HG03108 (cell line): ENCODE measurements around the gene ABLIM2.

Experiments used
- ATAC-seq: cut with Tn5 transposase; IDR thresholded peaks from one replicate; pipeline ENCODE4 v1.9.1; 2021; ENCODE audit warnings: moderate library complexity; ENCODE audit not compliant: unreplicated experiment

Gene ABLIM2

DNA sequence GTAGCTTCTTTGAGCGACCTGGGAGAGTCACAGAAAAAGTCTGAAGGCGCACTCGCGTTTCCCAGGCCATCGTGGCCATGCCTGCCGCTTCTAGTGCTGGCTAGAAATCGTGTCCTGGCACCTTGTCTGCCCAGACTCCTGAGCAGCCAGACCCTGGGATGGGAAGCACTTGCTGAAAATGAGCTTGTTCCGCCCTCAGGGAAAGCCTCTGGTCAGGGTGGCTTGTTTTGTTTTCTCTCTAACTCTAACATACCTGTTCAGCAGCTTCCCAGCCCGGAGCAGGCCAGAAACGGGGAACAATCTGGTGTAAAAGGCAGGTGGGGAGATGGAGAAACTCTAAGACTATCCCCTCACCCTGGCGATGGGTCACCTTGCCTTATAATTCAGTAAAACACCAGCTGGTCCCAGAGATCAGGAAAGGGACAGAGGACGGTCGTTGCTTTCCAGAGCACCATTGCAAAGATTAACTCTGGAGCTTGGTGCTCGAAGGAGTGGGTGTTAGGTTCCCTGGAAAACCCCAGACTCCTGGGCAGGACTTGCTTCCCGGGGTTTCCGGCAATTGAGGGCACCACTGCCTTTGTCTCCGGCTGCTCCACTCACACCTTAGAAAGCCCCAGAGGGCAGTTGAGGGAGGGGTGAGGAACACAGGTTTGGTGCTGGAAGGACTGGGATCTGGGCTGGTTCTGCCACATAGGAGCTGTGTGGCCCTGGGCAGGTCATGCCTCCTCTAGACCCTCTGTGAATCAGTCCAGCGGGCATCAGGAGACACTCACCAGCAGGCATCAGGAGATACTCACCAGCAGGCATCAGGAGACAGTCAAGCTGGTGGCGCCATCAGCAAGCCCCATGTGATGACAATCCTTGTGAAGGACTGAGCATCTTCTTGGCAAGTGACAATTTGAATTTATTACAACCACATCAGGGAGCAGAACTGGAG, 36.0 kb upstream of the ABLIM2 start:
- ATAC-seq: no peak

- peak; percentile 77 for ATAC-seq
Observed at GRCh38 chr4:8192748-8193738, 34.4 kb upstream of the ABLIM2 start.

- ATAC-seq: peak; percentile 46
Observed at GRCh38 chr4:8191136-8191747, 32.6 kb upstream of the ABLIM2 start.

DNA sequence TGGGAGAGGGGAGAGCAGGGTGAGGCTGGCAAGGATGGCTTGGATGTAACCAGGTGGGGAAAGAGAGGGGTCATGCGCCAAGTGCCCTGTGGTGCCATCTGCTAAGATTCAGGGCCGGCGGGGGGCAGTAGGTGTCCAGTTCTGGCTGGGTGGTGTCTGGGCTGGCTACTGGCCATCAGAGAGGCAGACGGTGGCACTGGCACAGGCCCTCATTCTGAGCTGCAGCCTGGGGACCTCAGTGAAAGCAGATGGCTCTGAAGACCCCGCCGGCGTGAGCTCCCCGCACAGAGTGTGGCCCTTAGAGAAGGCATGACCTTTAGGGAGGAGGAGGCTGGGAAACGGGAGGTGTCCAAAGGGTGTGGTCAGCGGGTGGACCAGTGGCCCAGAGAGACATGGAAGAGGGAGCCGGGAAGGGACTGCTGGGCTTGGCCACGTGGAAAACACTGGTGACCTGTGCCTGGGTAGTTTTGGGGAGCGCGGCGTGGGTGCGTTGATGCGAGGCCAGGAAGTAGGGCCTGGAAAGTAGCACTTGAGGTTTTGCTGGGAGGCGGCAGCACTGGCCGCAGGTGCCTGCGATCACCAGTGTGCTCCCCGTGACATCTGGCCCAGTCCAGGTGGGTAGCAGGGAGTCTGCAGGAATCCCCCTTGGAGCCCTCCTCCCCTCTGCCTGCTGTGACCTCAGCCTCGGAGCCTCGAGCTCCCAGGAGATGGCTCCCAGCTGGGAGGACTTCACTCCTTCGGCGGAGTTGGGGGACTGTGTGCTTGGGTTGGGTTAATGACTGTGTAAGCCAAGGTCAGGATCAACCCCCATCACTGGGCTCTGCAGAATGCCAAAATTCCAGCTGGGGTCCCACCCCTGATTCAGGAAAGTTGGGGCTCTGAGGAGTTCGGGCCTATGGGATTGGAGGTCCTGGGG, 31.2 kb upstream of the ABLIM2 start:
- no peak for ATAC-seq

DNA sequence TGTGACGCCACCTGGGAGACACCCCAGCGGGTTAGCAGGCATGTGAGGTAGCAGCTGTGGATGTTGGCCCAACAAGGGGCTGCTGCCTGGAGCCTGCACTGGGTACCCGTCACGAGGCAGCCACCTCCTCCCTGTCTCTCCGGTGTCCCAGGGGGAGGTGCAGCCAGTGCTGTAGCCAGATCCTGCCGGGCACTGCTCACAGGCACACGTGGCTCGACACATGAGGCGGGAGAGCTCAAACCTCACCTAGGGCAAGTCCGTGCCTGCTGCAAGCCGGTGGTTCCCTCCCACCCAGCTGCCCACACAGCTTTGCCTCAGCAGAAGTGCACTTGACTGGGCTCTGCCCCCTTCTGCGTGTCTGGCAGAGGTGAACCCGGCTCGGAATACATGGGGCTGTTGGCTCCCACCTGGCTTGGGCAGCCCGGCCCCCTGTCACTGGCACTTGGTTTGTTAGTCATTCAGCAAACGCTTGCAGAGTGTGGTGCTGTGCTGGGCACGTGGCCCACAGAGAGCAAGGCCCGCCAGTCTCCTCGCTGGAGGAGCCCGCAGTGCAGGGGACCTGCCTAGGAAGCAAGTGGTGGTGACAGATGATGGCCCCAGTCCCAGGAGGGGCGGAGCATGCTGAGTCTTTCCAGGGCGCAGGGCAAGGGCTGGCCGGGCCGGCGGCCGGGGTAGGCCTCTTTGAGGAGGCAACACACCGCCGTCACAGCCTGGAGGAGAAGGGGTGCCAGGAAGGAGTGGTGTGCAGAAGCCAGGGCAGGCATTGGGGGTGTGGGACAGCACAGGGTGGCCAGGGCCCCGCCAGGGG, 30.3 kb upstream of the ABLIM2 start:
- no peak for ATAC-seq

- no peak for ATAC-seq
Observed at GRCh38 chr4:8188085-8188484, 29.5 kb upstream of the ABLIM2 start.

- ATAC-seq: no peak
Observed at GRCh38 chr4:8185930-8186329, 27.3 kb upstream of the ABLIM2 start.

GRCh38 chr4:8185295-8185694, 26.7 kb upstream of the ABLIM2 start:
- no peak for ATAC-seq

- ATAC-seq: no peak
Observed at GRCh38 chr4:8184061-8184460, 25.4 kb upstream of the ABLIM2 start.

GRCh38 chr4:8182858-8183725, 24.5 kb upstream of the ABLIM2 start:
- ATAC-seq: no peak

DNA sequence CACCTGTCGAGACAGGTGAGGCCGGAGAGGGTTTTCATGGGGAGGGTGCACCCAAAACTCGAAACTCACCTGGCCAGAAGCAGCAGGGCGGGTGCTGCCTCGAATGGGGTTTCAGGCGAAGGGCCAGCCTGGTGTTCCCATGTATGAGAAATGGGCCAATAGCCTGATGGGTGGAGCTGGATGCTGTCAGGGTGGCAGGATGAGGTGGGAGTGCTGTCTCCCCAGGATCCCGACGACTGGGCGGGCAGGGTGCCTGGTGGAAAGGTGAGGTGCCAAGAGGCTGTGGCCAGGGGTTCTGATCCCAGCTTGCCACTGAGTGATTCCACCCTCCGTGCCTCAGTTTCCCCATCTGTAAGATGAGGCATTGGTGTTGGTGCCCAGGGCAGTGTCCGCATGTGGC, 23.7 kb upstream of the ABLIM2 start:
- no peak for ATAC-seq

DNA sequence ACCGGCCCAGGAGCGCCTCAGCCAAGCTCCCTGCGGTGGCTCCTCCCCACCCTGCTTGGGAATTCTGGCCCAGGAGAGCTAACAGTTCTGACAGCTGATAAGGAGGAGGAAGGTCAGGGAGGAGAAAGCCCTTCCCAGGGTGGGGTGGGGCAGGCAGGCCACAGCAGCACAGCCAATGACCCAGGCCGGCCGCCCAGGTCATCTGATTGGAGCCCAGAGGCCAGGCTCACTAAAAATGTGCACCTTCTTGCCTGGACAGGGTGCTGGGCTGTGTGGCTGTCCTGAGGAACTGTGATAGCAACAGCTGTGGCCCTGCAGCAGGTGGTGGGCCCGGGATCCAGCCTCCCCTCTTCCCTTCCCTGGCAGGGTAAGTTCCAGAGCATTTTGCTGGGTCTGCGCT, 23.2 kb upstream of the ABLIM2 start:
- no peak for ATAC-seq

DNA sequence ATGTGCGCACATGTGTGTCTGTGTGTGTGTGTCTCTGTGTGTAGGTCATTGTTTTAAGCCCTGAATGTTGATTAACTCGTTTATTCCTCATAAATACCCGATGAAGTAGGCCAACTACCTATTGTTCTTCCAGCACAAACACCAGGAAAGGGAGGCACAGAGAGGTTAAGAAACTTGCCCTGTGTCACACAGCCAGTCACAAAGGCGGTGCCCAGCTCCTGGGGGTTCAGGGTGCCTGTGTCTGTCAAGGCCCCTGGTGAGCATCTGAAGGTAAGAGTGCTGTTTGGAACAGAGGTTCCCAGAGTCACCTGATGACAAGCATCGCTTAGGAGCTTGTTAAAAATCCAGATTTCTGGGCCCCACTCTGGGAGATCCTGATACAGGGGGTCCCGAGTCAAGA, 22.5 kb upstream of the ABLIM2 start:
- no peak for ATAC-seq

GRCh38 chr4:8180310-8181093, 21.9 kb upstream of the ABLIM2 start:
- no peak for ATAC-seq

GRCh38 chr4:8179771-8180170, 21.2 kb upstream of the ABLIM2 start:
- ATAC-seq: no peak

GRCh38 chr4:8179074-8179473, 20.5 kb upstream of the ABLIM2 start:
- ATAC-seq: no peak

- ATAC-seq: no peak
Observed at GRCh38 chr4:8177956-8178355, 19.3 kb upstream of the ABLIM2 start.

GRCh38 chr4:8177552-8177951, 18.9 kb upstream of the ABLIM2 start:
- no peak for ATAC-seq
